Esophagus (tissue), 2 donors: Measurements from ENCODE around the gene FCRL4. TPM values are rescaled to one million over a fixed set of nuclear protein-coding genes. Genes with fewer than 3 reads are reported as not detected.

ENCODE experiments used
- H3K27ac ChIP-seq, 2 donors: one replicate each; pipeline ENCODE4 v1.5.1; 2013; ENCODE audit warnings: low read depth in 2 of 2, mild to moderate bottlenecking in 2 of 2, inconsistent platforms in 1 of 2, low read length in 1 of 2, moderate library complexity in 1 of 2
- H3K27me3 ChIP-seq, 2 donors: one replicate each; pipeline ENCODE4 v1.6.1; 2013; ENCODE audit warnings: low read length in 2 of 2, control low read depth in 1 of 2, mild to moderate bottlenecking in 1 of 2; ENCODE audit not compliant: insufficient read depth in 2 of 2, control insufficient read depth in 1 of 2
- H3K36me3 ChIP-seq, 2 donors: one replicate each; pipeline ENCODE4 v1.6.1; 2013; ENCODE audit warnings: low read length in 1 of 2; ENCODE audit not compliant: control insufficient read depth in 2 of 2, insufficient read depth in 2 of 2
- H3K4me1 ChIP-seq, 2 donors: one replicate each; pipeline ENCODE4 v1.6.1; 2013; ENCODE audit warnings: low read length in 1 of 2; ENCODE audit not compliant: control insufficient read depth in 2 of 2, insufficient read depth in 2 of 2
- H3K4me3 ChIP-seq, 2 donors: one replicate each; pipeline ENCODE4 v1.5.1; 2013; ENCODE audit warnings: low read length in 2 of 2, mild to moderate bottlenecking in 2 of 2, low read depth in 1 of 2, moderate library complexity in 1 of 2
- H3K9me3 ChIP-seq, 2 donors: one replicate each; pipeline ENCODE4 v1.6.1; 2013; ENCODE audit warnings: mild to moderate bottlenecking in 2 of 2, low read depth in 1 of 2, low read length in 1 of 2, moderate library complexity in 1 of 2; ENCODE audit not compliant: control insufficient read depth in 2 of 2, insufficient read depth in 1 of 2
- WGBS, 2 donors: extraction: QIAGEN DNeasy Blood & Tissue Kit; methylation state at CpG; one replicate each; pipeline ENCODE4 v1.1.7; 2013; 5-methylcytosine and 5-hydroxymethylcytosine counted together
- polyA plus RNA-seq, 2 donors: library from polyadenylated mRNA; stranded (reverse); fragments of 200-250 nt; gene quantifications; one replicate each; pipeline ENCODE4 v1.2.3, GENCODE V29; 2013
- donor health status: healthy with polysubstance abuse.
- donor health status: Bipolar disorder and iron deficiency.

Gene FCRL4
- polyA plus RNA-seq, 2 donors = not detected

- no peaks in the 10 kb centered on the region for H3K27me3 ChIP-seq
- no peaks in the 10 kb centered on the region for H3K36me3 ChIP-seq
- H3K9me3 ChIP-seq = no peaks in the 10 kb centered on the region
- 78 to 84% methylated on average over 5 of the region's 5 CpGs for WGBS, 2 donors
- no peaks in the 10 kb centered on the region for H3K4me1 ChIP-seq
- no peak overlapping the region for H3K27ac ChIP-seq
- H3K4me3 ChIP-seq = no peak overlapping the region
Measured at GRCh38 chr1:157523774-157524493, 74.0 kb downstream of the FCRL4 start.

Other genes starting within 250 kb of the FCRL4 start
- gene FCRL5, start 45.6 kb downstream of the FCRL4 start, polyA plus RNA-seq = under 1 TPM; 0.04 to 0.08 TPM
- gene FCRL3, start 102.7 kb upstream of the FCRL4 start, polyA plus RNA-seq = under 1 TPM in 1 of 2 donors, not detected in 1; 0.05 TPM
- under 1 TPM; 0.04 to 0.18 TPM for gene FCRL2, start 179.0 kb upstream of the FCRL4 start, polyA plus RNA-seq
- under 1 TPM in 1 of 2 donors, not detected in 1; 0.04 TPM for gene FCRL1, start 222.0 kb upstream of the FCRL4 start, polyA plus RNA-seq
- not detected for gene CD5L, start 243.7 kb upstream of the FCRL4 start, polyA plus RNA-seq